D341Med (cell line): ENCODE results near the gene RNF150.
"Not testable (repeated sequence)": the region's sequence is repeated elsewhere in the genome, so short reads cannot be mapped to it uniquely, and the experiment has no call there.

Source experiments
- DNase-seq: peaks from one replicate; pipeline ENCODE4 v3.0.0; 2012; ENCODE audit warnings: low spot score

Gene RNF150

GRCh38 chr4:140861359-140862176 lies 271.7 kb downstream of the RNF150 start:
- DNase-seq = peak; percentile 62

- no peak for DNase-seq
These were observed 274.4 kb downstream of the RNF150 start for GRCh38 chr4:140858897-140859296.

GRCh38 chr4:140857111-140857510 lies 276.2 kb downstream of the RNF150 start:
- no peak for DNase-seq

- no peak for DNase-seq
These were observed 276.6 kb downstream of the RNF150 start for GRCh38 chr4:140856621-140857062.

GRCh38 chr4:140854168-140854567 lies 279.1 kb downstream of the RNF150 start:
- DNase-seq = no peak

- DNase-seq = no peak
These were observed 281.5 kb downstream of the RNF150 start for GRCh38 chr4:140851804-140852203.

- peak; percentile 77 for DNase-seq
These were observed 282.1 kb downstream of the RNF150 start for GRCh38 chr4:140851032-140851636.

GRCh38 chr4:140849526-140849925 lies 283.7 kb downstream of the RNF150 start:
- DNase-seq = no peak

GRCh38 chr4:140846736-140847135 lies 286.5 kb downstream of the RNF150 start:
- DNase-seq = no peak

- no peak for DNase-seq
These were observed 289.2 kb downstream of the RNF150 start for GRCh38 chr4:140844061-140844460.

- no peak for DNase-seq
These were observed 292.1 kb downstream of the RNF150 start for GRCh38 chr4:140841186-140841585.

- no peak for DNase-seq
These were observed 293.1 kb downstream of the RNF150 start for GRCh38 chr4:140839888-140840790.

- DNase-seq = no peak
These were observed 293.9 kb downstream of the RNF150 start for GRCh38 chr4:140839406-140839805.

- no peak for DNase-seq
These were observed 295.5 kb downstream of the RNF150 start for GRCh38 chr4:140837736-140838135.

- no peak for DNase-seq
These were observed 298.3 kb downstream of the RNF150 start for GRCh38 chr4:140834839-140835495.

GRCh38 chr4:140833280-140833679 lies 300.0 kb downstream of the RNF150 start:
- no peak for DNase-seq

GRCh38 chr4:140829825-140830224 lies 303.4 kb downstream of the RNF150 start:
- no peak for DNase-seq

- no peak for DNase-seq
These were observed 306.6 kb downstream of the RNF150 start for GRCh38 chr4:140826701-140827027.

GRCh38 chr4:140820520-140820919 lies 312.7 kb downstream of the RNF150 start:
- DNase-seq = not testable (repeated sequence)

GRCh38 chr4:140819610-140820009 lies 313.7 kb downstream of the RNF150 start:
- no peak for DNase-seq

GRCh38 chr4:140818433-140818832 lies 314.8 kb downstream of the RNF150 start:
- DNase-seq = no peak
